ENCODE measurements around the gene SMARCE1.

The SMARCE1 gene

DNA sequence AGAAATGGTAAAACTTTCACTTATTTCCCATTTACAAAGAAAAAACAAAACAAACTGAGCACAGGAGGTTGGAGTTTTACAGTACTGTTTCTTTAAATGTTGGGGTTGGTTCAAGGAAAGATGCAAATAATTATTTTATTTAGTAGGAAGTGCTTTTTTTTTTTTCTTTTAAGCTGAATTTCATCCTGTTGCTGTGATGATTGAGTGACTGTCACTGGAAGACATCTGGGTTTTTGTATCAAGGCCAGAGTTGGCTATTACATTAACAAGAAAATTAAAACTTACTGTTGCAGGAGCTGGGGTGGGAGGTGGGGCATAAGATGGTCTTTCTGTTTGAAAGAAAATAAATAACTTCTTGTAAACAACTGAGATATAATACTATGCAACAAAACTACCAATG, 2.3 kb downstream of the SMARCE1 start:
- Histone ChIP-seq H3K36me3 (ENCODE audit: control insufficient read depth, low read depth, low read length) (peaks cover 57% of the 10 kb centered on the region), H3K4me1 (ENCODE audit: control insufficient read depth, low read depth, low read length) (peaks cover 15% of the 10 kb centered on the region), H3K9me3 (ENCODE audit: control insufficient read depth, low read depth, low read length) (no peaks in the 10 kb centered on the region), H3K27ac (ENCODE audit: low read length) (no peak overlapping the region), H3K9ac (ENCODE audit: low read length) (no peak overlapping the region), H3K27me3 (ENCODE audit: control insufficient read depth, insufficient read depth, low read length) (no peaks in the 10 kb centered on the region), H3K4me3 (ENCODE audit: low read length) (no peak overlapping the region)

DNA sequence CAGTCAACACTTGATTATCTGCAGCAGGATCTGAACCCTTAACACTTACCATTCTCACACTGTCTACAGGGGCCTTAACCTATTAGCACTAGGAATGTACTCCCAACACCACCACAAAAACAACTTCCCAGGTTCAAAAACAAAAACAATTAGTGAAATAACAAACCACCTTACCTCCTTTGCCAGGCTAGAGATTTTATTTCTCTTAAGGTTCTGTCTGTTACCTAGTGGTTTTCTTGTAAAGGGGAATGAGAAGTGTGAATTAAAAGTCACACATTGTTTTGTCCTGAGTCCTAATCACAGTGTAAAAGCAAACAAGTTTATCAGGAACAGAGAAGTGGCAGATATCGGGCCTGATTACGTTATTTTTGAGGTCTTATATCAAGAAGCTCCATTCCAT, 9.7 kb downstream of the SMARCE1 start:
- Histone ChIP-seq H3K36me3 (ENCODE audit: control insufficient read depth, low read depth, low read length) (peaks cover 89% of the 10 kb centered on the region), H3K27ac (ENCODE audit: low read length) (no peak overlapping the region), H3K27me3 (ENCODE audit: control insufficient read depth, insufficient read depth, low read length) (no peaks in the 10 kb centered on the region), H3K9me3 (ENCODE audit: control insufficient read depth, low read depth, low read length) (no peaks in the 10 kb centered on the region), H3K4me1 (ENCODE audit: control insufficient read depth, low read depth, low read length) (no peaks in the 10 kb centered on the region), H3K4me3 (ENCODE audit: low read length) (no peak overlapping the region), H3K9ac (ENCODE audit: low read length) (no peak overlapping the region)

DNA sequence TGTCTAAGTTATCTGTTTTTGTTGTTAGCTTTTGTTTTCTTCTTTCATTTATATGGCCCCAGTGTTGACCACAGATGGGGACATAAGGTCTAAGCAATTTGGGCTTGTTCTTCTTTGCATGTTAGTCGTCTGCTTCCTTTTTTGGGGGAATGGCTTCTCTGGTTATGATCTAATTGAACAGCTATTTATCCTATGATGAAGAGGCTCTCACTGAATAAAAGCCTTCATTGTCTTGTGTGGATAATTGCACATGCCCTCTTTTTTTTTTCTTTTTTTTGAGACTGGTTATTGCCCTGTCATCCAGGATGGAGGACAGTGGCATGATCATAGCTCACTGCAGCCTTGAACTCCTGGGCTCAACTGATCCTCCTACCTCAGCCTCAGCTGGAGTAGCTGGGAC, 13.7 kb downstream of the SMARCE1 start:
- H3K27me3 ChIP-seq (ENCODE audit: control insufficient read depth, insufficient read depth, low read length), result no peaks in the 10 kb centered on the region
- H3K9ac ChIP-seq (ENCODE audit: low read length), result no peak overlapping the region
- peaks cover 93% of the 10 kb centered on the region for H3K36me3 ChIP-seq (ENCODE audit: control insufficient read depth, low read depth, low read length)
- H3K9me3 ChIP-seq (ENCODE audit: control insufficient read depth, low read depth, low read length), result no peaks in the 10 kb centered on the region
- no peaks in the 10 kb centered on the region for H3K4me1 ChIP-seq (ENCODE audit: control insufficient read depth, low read depth, low read length)
- H3K4me3 ChIP-seq (ENCODE audit: low read length), result no peak overlapping the region
- H3K27ac ChIP-seq (ENCODE audit: low read length), result no peak overlapping the region

DNA sequence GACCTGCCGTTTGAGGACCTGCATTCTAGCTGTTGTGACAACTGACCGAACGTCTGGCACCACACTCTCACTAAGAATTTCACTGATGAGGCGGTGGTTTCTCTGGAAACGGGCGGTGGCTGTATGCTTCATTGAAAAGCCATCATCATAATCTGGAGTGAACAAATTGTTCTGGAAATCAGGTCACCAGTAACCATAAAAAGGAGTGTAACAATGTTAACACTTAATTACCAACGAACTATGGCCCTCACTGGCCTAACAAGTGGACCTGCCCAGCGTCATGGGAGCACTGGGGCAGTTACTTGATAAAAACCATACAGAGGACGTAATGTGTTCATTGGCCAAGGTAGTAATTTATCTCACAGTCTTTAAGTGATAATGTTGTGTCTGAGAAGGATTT, 15.4 kb downstream of the SMARCE1 start:
- H3K36me3 ChIP-seq (ENCODE audit: control insufficient read depth, low read depth, low read length), result peaks cover 99% of the 10 kb centered on the region
- no peak overlapping the region for H3K9ac ChIP-seq (ENCODE audit: low read length)

DNA sequence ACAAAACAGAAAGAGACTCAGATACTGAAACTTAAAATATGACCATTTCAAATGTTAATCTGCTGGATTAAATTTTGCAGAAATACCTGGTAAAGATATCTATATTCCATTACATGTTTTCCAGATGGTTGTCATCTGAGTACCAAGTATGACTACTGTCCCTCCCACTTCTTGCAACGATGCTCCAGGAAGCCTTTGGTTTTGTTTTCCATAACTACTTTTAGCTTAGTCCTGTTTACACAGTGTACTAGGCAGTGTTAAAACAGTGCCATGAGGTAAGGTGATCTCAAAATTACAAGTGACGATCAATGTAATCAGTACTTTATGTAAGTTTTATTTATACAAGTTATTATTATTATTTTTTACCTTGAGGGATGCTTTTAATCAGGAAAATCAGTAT, 17.8 kb downstream of the SMARCE1 start:
- Histone ChIP-seq H3K9ac (ENCODE audit: low read length) (no peak overlapping the region), H3K4me3 (ENCODE audit: low read length) (no peak overlapping the region), H3K27me3 (ENCODE audit: control insufficient read depth, insufficient read depth, low read length) (no peaks in the 10 kb centered on the region), H3K4me1 (ENCODE audit: control insufficient read depth, low read depth, low read length) (no peaks in the 10 kb centered on the region), H3K36me3 (ENCODE audit: control insufficient read depth, low read depth, low read length) (peaks cover 76% of the 10 kb centered on the region), H3K9me3 (ENCODE audit: control insufficient read depth, low read depth, low read length) (no peaks in the 10 kb centered on the region), H3K27ac (ENCODE audit: low read length) (no peak overlapping the region)

More for the DNA sequence above, 15.4 kb downstream of the SMARCE1 start:
- Histone ChIP-seq H3K27ac (ENCODE audit: low read length) (no peak overlapping the region), H3K9me3 (ENCODE audit: control insufficient read depth, low read depth, low read length) (no peaks in the 10 kb centered on the region), H3K4me3 (ENCODE audit: low read length) (no peak overlapping the region), H3K4me1 (ENCODE audit: control insufficient read depth, low read depth, low read length) (no peaks in the 10 kb centered on the region), H3K27me3 (ENCODE audit: control insufficient read depth, insufficient read depth, low read length) (no peaks in the 10 kb centered on the region)

DNA sequence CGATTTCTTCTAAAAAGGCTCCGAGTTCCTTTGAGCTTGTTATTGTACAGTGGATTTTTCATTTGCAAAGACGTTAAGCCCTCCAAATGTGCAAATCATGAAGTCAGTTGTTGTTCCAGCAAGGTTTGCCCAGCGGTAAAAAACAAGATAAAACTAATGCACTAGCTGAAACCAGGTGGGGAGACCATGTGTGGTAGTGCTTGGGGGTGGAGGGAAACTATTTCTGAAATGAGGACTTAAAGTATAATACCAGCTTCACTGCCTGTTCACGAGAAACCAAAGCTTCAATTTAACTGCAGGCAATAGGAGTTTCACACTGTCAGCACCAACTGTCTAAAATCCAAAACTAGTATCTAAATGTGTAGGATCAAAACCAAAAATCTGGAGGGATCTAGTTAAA, 22.3 kb downstream of the SMARCE1 start:
- Histone ChIP-seq H3K4me1 (ENCODE audit: control insufficient read depth, low read depth, low read length) (peaks cover 3% of the 10 kb centered on the region), H3K4me3 (ENCODE audit: low read length) (no peak overlapping the region), H3K9ac (ENCODE audit: low read length) (no peak overlapping the region), H3K9me3 (ENCODE audit: control insufficient read depth, low read depth, low read length) (no peaks in the 10 kb centered on the region), H3K36me3 (ENCODE audit: control insufficient read depth, low read depth, low read length) (peaks cover 30% of the 10 kb centered on the region), H3K27ac (ENCODE audit: low read length) (no peak overlapping the region), H3K27me3 (ENCODE audit: control insufficient read depth, insufficient read depth, low read length) (no peaks in the 10 kb centered on the region)

DNA sequence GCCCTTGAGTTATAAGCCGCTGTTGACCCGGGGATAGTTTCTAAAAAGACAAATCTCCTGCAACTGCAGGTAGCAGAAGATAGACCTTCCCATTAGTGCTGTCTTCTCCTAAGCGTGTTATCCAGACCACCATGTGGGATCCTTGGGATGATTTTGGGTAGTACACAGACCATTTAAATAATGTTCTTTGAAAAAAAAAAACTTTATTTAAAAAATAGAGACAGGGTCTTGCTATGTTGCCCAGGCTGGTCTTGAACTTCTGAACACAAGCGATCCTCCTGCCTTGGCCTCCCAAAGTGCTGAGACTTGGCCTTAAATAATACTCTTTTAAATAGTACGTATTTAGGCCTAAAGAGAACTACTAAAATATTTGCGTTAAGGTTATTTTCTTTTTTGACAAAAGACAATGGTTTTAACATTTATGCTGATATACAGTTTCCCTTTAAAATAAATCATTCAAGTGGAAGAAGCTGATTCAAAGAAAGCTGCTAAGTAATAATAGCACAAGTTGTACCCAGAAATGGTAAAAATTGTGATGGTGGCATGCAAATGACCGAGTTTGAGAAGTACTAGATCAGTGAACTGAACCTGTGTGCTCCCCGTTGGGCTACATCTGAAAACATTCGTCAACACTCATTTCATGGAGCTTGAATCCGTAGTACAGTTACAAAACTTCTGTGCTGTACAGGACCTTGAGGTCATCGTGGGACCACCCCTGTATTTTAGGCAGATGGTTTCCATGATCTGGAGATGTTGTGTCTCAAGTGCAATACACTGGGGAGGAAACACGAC, 24.0 kb downstream of the SMARCE1 start:
- H3K4me1 ChIP-seq (ENCODE audit: control insufficient read depth, low read depth, low read length), result peaks cover 3% of the 10 kb centered on the region
- no peaks in the 10 kb centered on the region for H3K27me3 ChIP-seq (ENCODE audit: control insufficient read depth, insufficient read depth, low read length)
- H3K36me3 ChIP-seq (ENCODE audit: control insufficient read depth, low read depth, low read length), result peaks cover 13% of the 10 kb centered on the region
- no peaks in the 10 kb centered on the region for H3K9me3 ChIP-seq (ENCODE audit: control insufficient read depth, low read depth, low read length)
- no peak overlapping the region for H3K9ac ChIP-seq (ENCODE audit: low read length)
- no peak overlapping the region for H3K27ac ChIP-seq (ENCODE audit: low read length)
- H3K4me3 ChIP-seq (ENCODE audit: low read length), result no peak overlapping the region

DNA sequence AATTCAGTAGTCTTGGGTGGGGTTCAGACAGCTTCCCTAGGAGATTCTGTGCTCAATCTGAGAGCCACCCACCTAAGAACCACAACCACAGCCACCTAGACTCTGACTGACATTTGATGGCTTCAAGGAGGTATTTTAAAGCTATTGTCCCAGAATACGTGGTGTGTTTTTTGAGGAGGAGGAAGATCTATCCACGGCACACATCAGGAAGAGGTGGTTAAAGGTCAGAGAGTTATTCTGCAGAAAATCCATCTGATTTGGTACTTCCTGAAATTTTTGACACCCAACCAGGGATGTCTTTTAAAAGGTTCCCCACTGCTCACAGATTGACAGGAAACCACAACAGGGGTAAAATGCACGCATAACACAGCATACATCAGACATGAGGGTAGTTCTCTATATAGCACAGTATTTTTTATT, 25.1 kb downstream of the SMARCE1 start:
- H3K36me3 ChIP-seq (ENCODE audit: control insufficient read depth, low read depth, low read length), result peaks cover 2% of the 10 kb centered on the region
- H3K27me3 ChIP-seq (ENCODE audit: control insufficient read depth, insufficient read depth, low read length), result no peaks in the 10 kb centered on the region
- H3K9ac ChIP-seq (ENCODE audit: low read length), result no peak overlapping the region
- peaks cover 3% of the 10 kb centered on the region for H3K4me1 ChIP-seq (ENCODE audit: control insufficient read depth, low read depth, low read length)
- no peak overlapping the region for H3K27ac ChIP-seq (ENCODE audit: low read length)
- H3K4me3 ChIP-seq (ENCODE audit: low read length), result no peak overlapping the region
- no peaks in the 10 kb centered on the region for H3K9me3 ChIP-seq (ENCODE audit: control insufficient read depth, low read depth, low read length)

DNA sequence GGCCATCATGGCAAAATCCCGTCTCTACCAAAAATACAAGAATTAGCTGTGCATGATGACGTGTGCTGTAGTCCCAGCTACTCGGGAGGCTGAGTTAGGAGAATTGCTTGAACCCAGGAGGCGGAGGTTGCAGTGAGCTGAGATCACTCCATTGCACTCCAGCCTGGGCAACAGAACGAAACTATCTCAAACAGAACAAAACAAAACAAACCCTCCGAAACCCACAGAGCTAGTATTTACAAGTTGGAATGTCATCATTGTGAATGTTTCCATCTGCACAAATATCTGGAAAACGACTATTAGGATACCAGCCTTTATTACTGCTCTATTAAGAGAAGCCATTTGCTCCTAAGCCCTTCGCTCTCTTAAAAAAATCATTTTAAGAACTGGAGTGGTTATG, 26.0 kb downstream of the SMARCE1 start:
- H3K4me3 ChIP-seq (ENCODE audit: low read length), result no peak overlapping the region
- no peaks in the 10 kb centered on the region for H3K27me3 ChIP-seq (ENCODE audit: control insufficient read depth, insufficient read depth, low read length)
- no peak overlapping the region for H3K27ac ChIP-seq (ENCODE audit: low read length)
- H3K9me3 ChIP-seq (ENCODE audit: control insufficient read depth, low read depth, low read length), result no peaks in the 10 kb centered on the region
- no peak overlapping the region for H3K9ac ChIP-seq (ENCODE audit: low read length)
- H3K4me1 ChIP-seq (ENCODE audit: control insufficient read depth, low read depth, low read length), result peaks cover 3% of the 10 kb centered on the region
- H3K36me3 ChIP-seq (ENCODE audit: control insufficient read depth, low read depth, low read length), result no peaks in the 10 kb centered on the region

DNA sequence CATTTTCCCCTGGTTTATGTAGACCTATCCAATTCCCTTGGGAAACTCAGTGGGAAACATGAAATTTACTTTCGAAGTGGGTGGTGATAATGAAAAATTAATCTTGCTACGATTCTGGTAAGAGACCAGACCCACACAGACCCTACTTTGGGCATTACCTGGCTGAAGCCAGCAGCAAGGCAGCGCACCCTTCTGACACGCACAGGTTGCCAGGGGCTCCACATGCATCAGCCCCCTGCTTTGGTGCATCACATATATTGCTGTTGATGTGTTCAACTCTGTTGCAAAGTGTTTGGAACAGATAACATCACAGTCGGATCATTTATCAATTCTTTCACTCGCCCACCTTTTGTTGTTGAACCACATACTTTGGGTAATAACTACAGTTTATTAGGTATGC, 26.6 kb downstream of the SMARCE1 start:
- no peak overlapping the region for H3K27ac ChIP-seq (ENCODE audit: low read length)
- no peaks in the 10 kb centered on the region for H3K9me3 ChIP-seq (ENCODE audit: control insufficient read depth, low read depth, low read length)
- no peaks in the 10 kb centered on the region for H3K27me3 ChIP-seq (ENCODE audit: control insufficient read depth, insufficient read depth, low read length)
- H3K4me1 ChIP-seq (ENCODE audit: control insufficient read depth, low read depth, low read length), result peaks cover 3% of the 10 kb centered on the region
- no peak overlapping the region for H3K9ac ChIP-seq (ENCODE audit: low read length)
- no peaks in the 10 kb centered on the region for H3K36me3 ChIP-seq (ENCODE audit: control insufficient read depth, low read depth, low read length)
- no peak overlapping the region for H3K4me3 ChIP-seq (ENCODE audit: low read length)

DNA sequence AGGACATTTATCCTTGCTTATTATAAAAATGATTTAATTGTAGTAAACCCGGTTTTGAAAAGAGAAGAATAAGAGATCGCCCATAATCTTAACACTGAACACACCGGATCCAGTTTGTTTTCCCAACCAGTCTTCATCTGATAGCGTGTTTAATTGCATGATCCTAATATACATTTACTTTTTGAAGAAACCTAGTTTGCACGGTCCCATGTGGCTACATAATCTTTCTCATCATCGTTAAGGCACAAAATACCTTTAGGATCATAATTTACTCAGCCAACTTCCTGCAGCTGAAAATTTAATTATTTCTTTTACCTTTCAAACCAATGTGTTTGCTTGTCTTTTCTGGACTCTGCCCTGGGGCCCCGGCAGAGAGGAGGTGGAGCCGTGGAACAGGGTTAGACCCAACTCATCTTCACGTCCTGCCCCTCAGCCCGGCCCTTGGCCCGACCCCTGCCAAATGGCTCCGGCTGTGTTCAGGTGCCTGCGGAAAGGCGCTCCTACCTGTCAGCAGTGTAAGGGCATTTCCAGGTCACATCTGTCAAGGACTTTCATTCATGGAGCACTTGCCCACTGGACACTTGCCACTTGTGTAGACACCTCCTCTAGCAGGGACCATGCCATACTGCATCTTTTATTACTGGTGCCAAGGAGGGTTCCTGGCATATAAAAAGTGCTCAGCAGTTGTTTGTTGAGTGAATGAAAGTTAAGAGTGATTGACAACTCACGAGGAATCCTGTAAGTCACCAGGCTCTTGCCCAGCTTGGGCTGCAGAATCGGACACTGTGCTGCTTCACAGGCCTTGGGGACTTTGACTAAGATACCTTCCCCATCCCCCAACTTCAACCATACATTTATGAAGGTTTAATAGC, 28.6 kb downstream of the SMARCE1 start:
- H3K9ac ChIP-seq (ENCODE audit: low read length), result no peak overlapping the region
- H3K9me3 ChIP-seq (ENCODE audit: control insufficient read depth, low read depth, low read length), result no peaks in the 10 kb centered on the region
- H3K36me3 ChIP-seq (ENCODE audit: control insufficient read depth, low read depth, low read length), result no peaks in the 10 kb centered on the region
- H3K27ac ChIP-seq (ENCODE audit: low read length), result no peak overlapping the region
- H3K4me1 ChIP-seq (ENCODE audit: control insufficient read depth, low read depth, low read length), result no peaks in the 10 kb centered on the region
- no peaks in the 10 kb centered on the region for H3K27me3 ChIP-seq (ENCODE audit: control insufficient read depth, insufficient read depth, low read length)
- H3K4me3 ChIP-seq (ENCODE audit: low read length), result no peak overlapping the region
